A673 (cell line): Measurements from ENCODE around the gene FBXO11. TPM values are rescaled to one million over a fixed set of nuclear protein-coding genes. Genes with fewer than 3 reads are reported as not detected.

Experiments
- BruUV-seq: library from RNA; stranded (reverse); fragments of 400-500 nt; replicated peaks from 2 replicates; lab custom pipeline; 2021; lab: Mats Ljungman, UMichigan
- CTCF ChIA-PET: fragments of 300-600 bp; sonication (Branson Sonifier 250); formaldehyde crosslinking; loops from one replicate; lab custom pipeline; 2022; ENCODE audit warnings: antibody characterized with exemption; lab: Charles Lee
- POLR2A ChIA-PET: fragments of 300-600 bp; sonication (Branson Sonifier 250); formaldehyde crosslinking; loops from one replicate; lab custom pipeline; 2022; ENCODE audit warnings: antibody characterized with exemption; ENCODE audit not compliant: low non-redundant PET; lab: Charles Lee
- DNase-seq: peaks from one replicate; pipeline ENCODE4 v3.0.0-alpha.2; 2015; ENCODE audit warnings: low spot score
- H3K27ac ChIP-seq: fragments of 200-600 bp; sonication (generic); 2 replicates; pipeline ENCODE4 v1.5.1; 2016; ENCODE audit warnings: mixed run types, low read depth, mild to moderate bottlenecking, mixed read lengths, antibody characterized with exemption, low read length; ENCODE audit not compliant: poor library complexity, severe bottlenecking
- H3K27me3 ChIP-seq: fragments of 200-600 bp; sonication (generic); replicated peaks from 2 replicates; pipeline ENCODE4 v1.6.1; 2017; ENCODE audit warnings: mixed run types, low read depth, mild to moderate bottlenecking, mixed read lengths, antibody characterized with exemption, low read length; ENCODE audit not compliant: insufficient read depth, poor library complexity
- H3K36me3 ChIP-seq: fragments of 200-600 bp; sonication (generic); 2 replicates; pipeline ENCODE4 v1.6.1; 2016; ENCODE audit warnings: mixed run types, mild to moderate bottlenecking, mixed read lengths, antibody characterized with exemption, low read length; ENCODE audit not compliant: insufficient read depth, poor library complexity, severe bottlenecking
- H3K4me1 ChIP-seq: fragments of 200-600 bp; sonication (generic); 2 replicates; pipeline ENCODE4 v1.6.1; 2017; ENCODE audit warnings: mixed run types, mild to moderate bottlenecking, mixed read lengths, antibody characterized with exemption, low read length; ENCODE audit not compliant: insufficient read depth, poor library complexity, severe bottlenecking
- H3K4me3 ChIP-seq: fragments of 200-600 bp; sonication (generic); 2 replicates; pipeline ENCODE4 v1.5.1; 2016; ENCODE audit warnings: low read depth, mixed run types, mild to moderate bottlenecking, mixed read lengths, low read length; ENCODE audit not compliant: poor library complexity, severe bottlenecking
- H3K9me3 ChIP-seq: fragments of 200-600 bp; sonication (generic); 2 replicates; pipeline ENCODE4 v1.6.1; 2016; ENCODE audit warnings: mixed run types, low read depth, mild to moderate bottlenecking, mixed read lengths, antibody characterized with exemption, low read length; ENCODE audit not compliant: poor library complexity, severe bottlenecking
- EZH2 ChIP-seq: fragments of 200-600 bp; sonication (generic); IDR thresholded peaks from 2 replicates; pipeline ENCODE4 v1.6.1; 2017; ENCODE audit warnings: borderline replicate concordance, low read depth, mild to moderate bottlenecking, mixed read lengths, antibody characterized with exemption, low read length; ENCODE audit not compliant: poor library complexity, severe bottlenecking
- intact Hi-C: fragments of 100-400 bp; cut with micrococcal nuclease; formaldehyde crosslinking; loops from one replicate; pipeline ENCODE4 v1.10.0; 2022; ENCODE audit not compliant: unreplicated experiment
- total RNA-seq: library from RNA; stranded (reverse); gene quantifications from 2 replicates; pipeline ENCODE4 v1.2.3, GENCODE V29; 2021
- TF ChIP-seq, protein P1 (sequence below): fragments of 300-800, 200-600 bp; sonication (generic); conservative IDR thresholded peaks from 2 replicates; pipeline ENCODE4 v1.5.1; 2017; ENCODE audit warnings: low read depth, mild to moderate bottlenecking, antibody characterized with exemption, low read length, moderate library complexity, mixed read lengths

Gene FBXO11
- total RNA-seq, 1 experiment from 2014 or later, result 84.0 TPM

DNA sequence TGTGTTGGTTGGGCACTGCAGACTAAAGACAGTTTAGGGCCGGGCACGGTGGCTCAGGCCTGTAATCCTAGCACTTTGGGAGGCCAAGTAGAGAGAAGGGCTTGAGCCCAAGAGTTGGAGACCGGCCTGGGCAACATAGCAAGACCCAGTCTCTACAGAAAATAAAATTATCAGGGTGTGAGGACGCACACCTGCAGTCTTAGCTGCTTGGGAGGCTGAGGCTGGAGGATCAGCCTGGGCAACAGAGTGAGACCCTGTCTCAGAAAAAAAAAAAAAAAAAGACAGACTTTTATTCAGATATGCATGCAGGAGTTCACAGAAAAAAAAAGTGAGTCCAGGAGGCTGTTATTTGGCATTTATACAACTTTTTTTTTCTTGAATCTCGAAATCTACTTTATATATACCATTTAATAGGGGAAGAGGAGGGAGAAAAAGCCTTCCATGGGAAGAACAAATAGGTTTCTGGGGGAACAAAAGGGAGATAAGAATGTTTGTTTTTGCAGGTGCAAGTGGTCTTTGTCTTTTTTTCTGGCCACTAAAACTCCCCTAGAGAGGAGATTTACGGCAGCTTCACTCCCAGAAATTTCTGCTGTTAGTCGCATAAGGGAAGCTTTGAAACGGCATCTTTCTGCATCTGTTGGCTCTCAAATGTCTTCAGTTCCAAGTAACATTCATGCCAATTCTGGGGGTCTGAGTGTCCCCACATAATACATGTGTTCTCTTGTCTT is 127.4 kb downstream of the FBXO11 start:
- H3K4me1 ChIP-seq, result peaks cover 4% of the 10 kb centered on the region
- ChIA-PET CTCF (no interaction called here), POLR2A (no interaction called here)
- H3K27ac ChIP-seq, result no peak overlapping the region
- H3K36me3 ChIP-seq, result no peaks in the 10 kb centered on the region
- TF ChIP-seq EZH2, result no peak
- TF ChIP-seq, protein P1, sequence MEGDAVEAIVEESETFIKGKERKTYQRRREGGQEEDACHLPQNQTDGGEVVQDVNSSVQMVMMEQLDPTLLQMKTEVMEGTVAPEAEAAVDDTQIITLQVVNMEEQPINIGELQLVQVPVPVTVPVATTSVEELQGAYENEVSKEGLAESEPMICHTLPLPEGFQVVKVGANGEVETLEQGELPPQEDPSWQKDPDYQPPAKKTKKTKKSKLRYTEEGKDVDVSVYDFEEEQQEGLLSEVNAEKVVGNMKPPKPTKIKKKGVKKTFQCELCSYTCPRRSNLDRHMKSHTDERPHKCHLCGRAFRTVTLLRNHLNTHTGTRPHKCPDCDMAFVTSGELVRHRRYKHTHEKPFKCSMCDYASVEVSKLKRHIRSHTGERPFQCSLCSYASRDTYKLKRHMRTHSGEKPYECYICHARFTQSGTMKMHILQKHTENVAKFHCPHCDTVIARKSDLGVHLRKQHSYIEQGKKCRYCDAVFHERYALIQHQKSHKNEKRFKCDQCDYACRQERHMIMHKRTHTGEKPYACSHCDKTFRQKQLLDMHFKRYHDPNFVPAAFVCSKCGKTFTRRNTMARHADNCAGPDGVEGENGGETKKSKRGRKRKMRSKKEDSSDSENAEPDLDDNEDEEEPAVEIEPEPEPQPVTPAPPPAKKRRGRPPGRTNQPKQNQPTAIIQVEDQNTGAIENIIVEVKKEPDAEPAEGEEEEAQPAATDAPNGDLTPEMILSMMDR, result no peak
- no peak for DNase-seq
- intact Hi-C loops, result no loop called here
- no peaks in the 10 kb centered on the region for H3K9me3 ChIP-seq
- BruUV-seq, result no TSS peak
- no peaks in the 10 kb centered on the region for H3K27me3 ChIP-seq
- no peak overlapping the region for H3K4me3 ChIP-seq

DNA sequence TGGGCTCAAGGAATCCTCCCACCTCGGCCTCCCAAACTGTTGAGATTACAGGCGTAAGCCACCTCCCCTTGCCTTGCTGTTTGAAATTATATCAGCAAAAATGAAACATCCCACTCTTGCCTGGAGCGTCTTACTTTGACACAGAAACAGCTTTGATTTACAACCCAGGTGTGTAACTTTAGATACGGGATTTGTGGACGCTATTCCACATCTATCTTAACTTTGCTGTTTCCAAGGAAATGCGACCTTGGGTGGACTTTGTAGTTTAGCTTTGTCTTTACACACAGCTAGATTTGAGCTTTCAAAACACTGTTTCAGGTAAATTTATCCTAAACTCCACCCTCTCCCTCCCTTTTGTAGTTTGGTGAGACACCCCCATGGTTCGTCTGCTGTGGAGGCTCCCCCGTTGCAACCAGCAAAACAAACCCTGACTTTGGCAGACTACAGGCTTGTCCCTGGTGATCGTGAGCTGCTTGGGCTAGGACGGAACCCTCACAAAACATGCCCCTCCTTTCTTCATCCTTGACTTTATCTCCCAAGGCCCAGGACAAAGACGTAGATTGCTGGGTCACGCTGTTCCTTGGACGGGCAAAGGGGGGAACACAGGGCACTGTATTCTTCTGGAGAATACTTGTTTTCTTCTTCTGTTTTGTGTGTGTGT is 128.9 kb downstream of the FBXO11 start:
- DNase-seq, result no peak
- H3K27ac ChIP-seq, result no peak overlapping the region
- peaks cover 4% of the 10 kb centered on the region for H3K4me1 ChIP-seq
- no peaks in the 10 kb centered on the region for H3K9me3 ChIP-seq
- no TSS peak for BruUV-seq
- POLR2A ChIA-PET, result no interaction called here
- H3K27me3 ChIP-seq, result no peaks in the 10 kb centered on the region
- intact Hi-C loops, result no loop called here
- CTCF ChIA-PET, result no interaction called here
- no peak overlapping the region for H3K4me3 ChIP-seq
- H3K36me3 ChIP-seq, result no peaks in the 10 kb centered on the region
- TF ChIP-seq, protein P1, result no peak
- no peak for TF ChIP-seq EZH2

DNA sequence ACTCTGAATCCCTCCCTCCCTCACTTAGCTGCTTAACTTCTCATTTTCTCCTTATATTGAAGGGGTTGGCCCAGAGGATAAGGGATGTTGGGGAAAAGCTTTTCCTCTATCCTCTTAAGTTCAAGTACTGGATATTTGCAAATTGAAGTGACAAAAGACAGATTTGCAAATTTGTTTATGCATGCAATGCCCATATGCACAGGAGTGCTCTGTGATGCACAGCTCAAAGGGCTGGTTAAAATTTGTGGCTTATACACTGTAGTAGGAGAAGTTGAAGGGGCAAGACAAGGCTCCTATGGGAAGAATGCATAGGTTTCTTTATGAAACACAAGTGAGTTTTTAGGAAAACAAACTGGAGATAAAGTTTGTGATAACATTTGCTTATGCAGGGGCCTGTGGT is 131.7 kb downstream of the FBXO11 start:
- TF ChIP-seq, protein P1, result no peak
- no peak for TF ChIP-seq EZH2
- Histone ChIP-seq H3K27ac (no peak overlapping the region), H3K36me3 (no peaks in the 10 kb centered on the region), H3K4me3 (no peak overlapping the region), H3K27me3 (no peaks in the 10 kb centered on the region), H3K4me1 (no peaks in the 10 kb centered on the region), H3K9me3 (no peaks in the 10 kb centered on the region)
- DNase-seq, result no peak
- intact Hi-C loops, result no loop called here
- POLR2A ChIA-PET, result interaction anchor here (0.6 kb wide), 1 partner anchor 435 kb away, joined by 3 read pairs; no protein-coding TSS in a partner anchor
- BruUV-seq, result no TSS peak
- CTCF ChIA-PET, result no interaction called here
